ENCODE data around the gene MICU1. TPM values are rescaled to one million over a fixed set of nuclear protein-coding genes. Genes with fewer than 3 reads are reported as not detected.
"Not testable (repeated sequence)": the region's sequence is repeated elsewhere in the genome, so short reads cannot be mapped to it uniquely, and the experiment has no call there.

The MICU1 gene
- total and polyA plus RNA-seq, 2 donors = 21.2 to 25.9 TPM

DNA sequence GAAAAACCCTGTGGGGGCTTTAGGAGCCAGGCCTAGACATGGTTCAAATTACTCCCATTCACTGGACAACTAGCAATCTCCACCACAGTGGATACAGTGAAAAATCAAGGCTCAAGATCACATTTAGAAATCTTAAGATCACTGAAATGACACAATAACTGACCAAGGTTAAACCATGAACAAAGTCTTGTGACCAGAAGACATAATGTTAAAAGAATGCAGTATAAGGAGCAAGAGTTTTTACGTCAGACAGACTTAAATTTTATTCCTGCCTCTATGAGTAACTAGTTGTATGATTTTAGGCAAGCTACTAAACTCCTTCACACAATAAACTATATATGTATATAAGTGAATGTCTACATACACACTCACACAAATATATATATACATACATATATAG lies 68.5 kb downstream of the MICU1 start:
- Histone ChIP-seq H3K27ac (ENCODE audit: low read depth in 1 of 2, low read length in 1 of 2) (no peak overlapping the region), H3K9me3 (ENCODE audit: control insufficient read depth in 2 of 2, insufficient read depth in 1 of 2, low read length in 1 of 2) (peaks cover 0 to 3% of the 10 kb centered on the region in 2 donors), H3K36me3 (ENCODE audit: control insufficient read depth in 2 of 2, insufficient read depth in 2 of 2, low read length in 1 of 2) (peaks cover 4 to 8% of the 10 kb centered on the region in 2 donors), H3K27me3 (ENCODE audit: control insufficient read depth in 2 of 2, insufficient read depth in 1 of 2, low read length in 1 of 2) (no peaks in the 10 kb centered on the region), H3K4me3 (ENCODE audit: low read length in 2 of 2) (no peak overlapping the region), H3K4me1 (ENCODE audit: control insufficient read depth in 2 of 2, insufficient read depth in 2 of 2, low read length in 2 of 2) (no peaks in the 10 kb centered on the region)
- DNase-seq (ENCODE audit: low read depth in 6 of 9, low spot score in 9 of 9) = no peak
- 97% methylated on average over 1 of the region's 1 CpG for WGBS

GRCh38 chr10:72552857-72553256 lies 73.0 kb downstream of the MICU1 start:
- no peak overlapping the region for H3K27ac ChIP-seq (ENCODE audit: low read depth in 1 of 2, low read length in 1 of 2)
- H3K27me3 ChIP-seq (ENCODE audit: control insufficient read depth in 2 of 2, insufficient read depth in 1 of 2, low read length in 1 of 2) = no peaks in the 10 kb centered on the region
- no peak for DNase-seq (ENCODE audit: low read depth in 6 of 9, low spot score in 9 of 9)
- H3K4me1 ChIP-seq (ENCODE audit: control insufficient read depth in 2 of 2, insufficient read depth in 2 of 2, low read length in 2 of 2) = no peaks in the 10 kb centered on the region
- H3K36me3 ChIP-seq (ENCODE audit: control insufficient read depth in 2 of 2, insufficient read depth in 2 of 2, low read length in 1 of 2) = peaks cover 3 to 7% of the 10 kb centered on the region in 2 donors
- no peaks in the 10 kb centered on the region for H3K9me3 ChIP-seq (ENCODE audit: control insufficient read depth in 2 of 2, insufficient read depth in 1 of 2, low read length in 1 of 2)
- no peak overlapping the region for H3K4me3 ChIP-seq (ENCODE audit: low read length in 2 of 2)

GRCh38 chr10:72550239-72550638 lies 75.6 kb downstream of the MICU1 start:
- peaks cover 3 to 7% of the 10 kb centered on the region in 2 donors for H3K36me3 ChIP-seq (ENCODE audit: control insufficient read depth in 2 of 2, insufficient read depth in 2 of 2, low read length in 1 of 2)

DNA sequence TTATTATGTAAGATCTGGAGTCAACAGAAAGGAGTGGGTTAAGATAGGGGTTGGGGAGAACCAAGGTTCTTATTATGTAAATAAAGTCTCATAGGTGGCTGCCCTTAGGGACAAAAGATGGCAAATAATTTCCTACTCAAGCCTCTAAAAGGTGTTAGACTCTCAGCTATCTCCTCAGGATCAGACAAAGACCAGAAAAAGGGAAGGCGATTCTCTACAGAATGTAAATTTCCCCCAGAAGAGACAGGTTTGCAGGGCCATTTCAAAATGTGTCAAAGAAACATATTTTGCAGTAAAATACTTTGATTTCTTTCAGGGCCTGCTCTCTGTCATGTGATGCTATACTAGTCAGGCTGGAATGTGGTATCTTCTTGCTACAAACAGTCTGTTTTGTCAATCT lies 80.3 kb downstream of the MICU1 start:
- H3K9me3 ChIP-seq (ENCODE audit: control insufficient read depth in 2 of 2, insufficient read depth in 1 of 2, low read length in 1 of 2) = peaks cover 2 to 11% of the 10 kb centered on the region in 2 donors
- H3K27me3 ChIP-seq (ENCODE audit: control insufficient read depth in 2 of 2, insufficient read depth in 1 of 2, low read length in 1 of 2) = no peaks in the 10 kb centered on the region
- peaks cover 3 to 10% of the 10 kb centered on the region in 2 donors for H3K36me3 ChIP-seq (ENCODE audit: control insufficient read depth in 2 of 2, insufficient read depth in 2 of 2, low read length in 1 of 2)
- no peaks in the 10 kb centered on the region for H3K4me1 ChIP-seq (ENCODE audit: control insufficient read depth in 2 of 2, insufficient read depth in 2 of 2, low read length in 2 of 2)
- H3K27ac ChIP-seq (ENCODE audit: low read depth in 1 of 2, low read length in 1 of 2) = no peak overlapping the region
- no peak overlapping the region for H3K4me3 ChIP-seq (ENCODE audit: low read length in 2 of 2)
- DNase-seq (ENCODE audit: low read depth in 6 of 9, low spot score in 9 of 9) = no peak
- 94% methylated on average over 1 of the region's 1 CpG for WGBS

More at GRCh38 chr10:72550239-72550638, 75.6 kb downstream of the MICU1 start:
- Histone ChIP-seq H3K9me3 (ENCODE audit: control insufficient read depth in 2 of 2, insufficient read depth in 1 of 2, low read length in 1 of 2) (no peaks in the 10 kb centered on the region), H3K27ac (ENCODE audit: low read depth in 1 of 2, low read length in 1 of 2) (no peak overlapping the region), H3K27me3 (ENCODE audit: control insufficient read depth in 2 of 2, insufficient read depth in 1 of 2, low read length in 1 of 2) (no peaks in the 10 kb centered on the region), H3K4me3 (ENCODE audit: low read length in 2 of 2) (no peak overlapping the region), H3K4me1 (ENCODE audit: control insufficient read depth in 2 of 2, insufficient read depth in 2 of 2, low read length in 2 of 2) (no peaks in the 10 kb centered on the region)
- no peak for DNase-seq (ENCODE audit: low read depth in 6 of 9, low spot score in 9 of 9)
- WGBS = 96% methylated on average over 2 of the region's 2 CpGs

DNA sequence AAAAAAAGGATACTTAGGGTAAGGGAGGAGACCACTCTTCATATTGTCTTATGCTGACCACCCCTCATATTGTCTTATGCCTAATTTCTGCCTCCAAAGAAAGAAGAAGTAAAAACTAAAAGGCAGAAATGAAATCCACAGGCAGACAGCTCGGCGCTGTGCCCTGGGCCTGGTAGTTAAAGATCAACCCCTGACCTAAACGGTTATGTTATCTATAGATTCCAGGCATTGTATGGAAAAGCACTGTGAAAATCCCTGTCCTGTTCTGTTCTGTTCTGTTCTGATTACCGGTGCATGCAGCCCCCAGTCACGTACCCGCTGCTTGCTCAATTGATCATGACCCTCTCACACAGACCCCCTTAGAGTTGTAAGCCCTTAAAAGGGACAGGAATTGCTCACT lies 82.0 kb downstream of the MICU1 start:
- not testable (repeated sequence) for H3K36me3 ChIP-seq (ENCODE audit: control insufficient read depth in 2 of 2, insufficient read depth in 2 of 2, low read length in 1 of 2); H3K27me3 ChIP-seq (ENCODE audit: control insufficient read depth in 2 of 2, insufficient read depth in 1 of 2, low read length in 1 of 2); H3K4me1 ChIP-seq (ENCODE audit: control insufficient read depth in 2 of 2, insufficient read depth in 2 of 2, low read length in 2 of 2); H3K4me3 ChIP-seq (ENCODE audit: low read length in 2 of 2); H3K27ac ChIP-seq (ENCODE audit: low read depth in 1 of 2, low read length in 1 of 2); DNase-seq (ENCODE audit: low read depth in 6 of 9, low spot score in 9 of 9)
- peaks cover 2 to 11% of the 10 kb centered on the region in 2 donors for H3K9me3 ChIP-seq (ENCODE audit: control insufficient read depth in 2 of 2, insufficient read depth in 1 of 2, low read length in 1 of 2)
- 98% methylated on average over 6 of the region's 6 CpGs for WGBS

- Histone ChIP-seq H3K4me3 (ENCODE audit: low read length in 2 of 2) (no peak overlapping the region), H3K4me1 (ENCODE audit: control insufficient read depth in 2 of 2, insufficient read depth in 2 of 2, low read length in 2 of 2) (no peaks in the 10 kb centered on the region), H3K27me3 (ENCODE audit: control insufficient read depth in 2 of 2, insufficient read depth in 1 of 2, low read length in 1 of 2) (no peaks in the 10 kb centered on the region), H3K36me3 (ENCODE audit: control insufficient read depth in 2 of 2, insufficient read depth in 2 of 2, low read length in 1 of 2) (peaks cover 0 to 7% of the 10 kb centered on the region in 2 donors), H3K9me3 (ENCODE audit: control insufficient read depth in 2 of 2, insufficient read depth in 1 of 2, low read length in 1 of 2) (peaks cover 2 to 11% of the 10 kb centered on the region in 2 donors), H3K27ac (ENCODE audit: low read depth in 1 of 2, low read length in 1 of 2) (no peak overlapping the region)
- 99% methylated on average over 8 of the region's 8 CpGs for WGBS
- no peak for DNase-seq (ENCODE audit: low read depth in 6 of 9, low spot score in 9 of 9)
Measured at GRCh38 chr10:72542396-72542815, 83.5 kb downstream of the MICU1 start.

DNA sequence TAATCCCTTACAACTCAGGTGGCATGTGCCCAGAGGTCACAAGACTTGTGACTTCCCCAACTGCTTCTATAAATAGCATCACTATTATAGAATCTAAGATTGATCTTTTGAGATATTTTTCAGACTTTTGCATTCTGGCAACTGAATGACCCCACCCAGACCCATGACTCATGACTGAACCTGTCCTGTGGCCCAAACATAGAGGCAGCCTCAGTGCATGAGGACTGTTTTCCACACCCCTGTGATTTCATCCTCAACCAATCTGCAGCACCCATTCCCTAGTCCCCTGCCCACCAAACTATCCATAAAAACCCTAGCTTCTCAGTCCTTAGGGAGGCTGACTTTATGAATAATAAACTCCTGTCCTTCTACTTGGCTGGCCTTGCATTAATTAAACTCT lies 84.5 kb downstream of the MICU1 start:
- Histone ChIP-seq H3K36me3 (ENCODE audit: control insufficient read depth in 2 of 2, insufficient read depth in 2 of 2, low read length in 1 of 2) (peaks cover 0 to 7% of the 10 kb centered on the region in 2 donors), H3K4me1 (ENCODE audit: control insufficient read depth in 2 of 2, insufficient read depth in 2 of 2, low read length in 2 of 2) (no peaks in the 10 kb centered on the region), H3K27ac (ENCODE audit: low read depth in 1 of 2, low read length in 1 of 2) (no peak overlapping the region), H3K9me3 (ENCODE audit: control insufficient read depth in 2 of 2, insufficient read depth in 1 of 2, low read length in 1 of 2) (peaks cover 2 to 11% of the 10 kb centered on the region in 2 donors), H3K27me3 (ENCODE audit: control insufficient read depth in 2 of 2, insufficient read depth in 1 of 2, low read length in 1 of 2) (no peaks in the 10 kb centered on the region), H3K4me3 (ENCODE audit: low read length in 2 of 2) (no peak overlapping the region)
- DNase-seq (ENCODE audit: low read depth in 6 of 9, low spot score in 9 of 9) = no peak

- no peaks in the 10 kb centered on the region for H3K4me1 ChIP-seq (ENCODE audit: control insufficient read depth in 2 of 2, insufficient read depth in 2 of 2, low read length in 2 of 2)
- peaks cover 2 to 11% of the 10 kb centered on the region in 2 donors for H3K9me3 ChIP-seq (ENCODE audit: control insufficient read depth in 2 of 2, insufficient read depth in 1 of 2, low read length in 1 of 2)
- H3K4me3 ChIP-seq (ENCODE audit: low read length in 2 of 2) = no peak overlapping the region
- peaks cover 0 to 7% of the 10 kb centered on the region in 2 donors for H3K36me3 ChIP-seq (ENCODE audit: control insufficient read depth in 2 of 2, insufficient read depth in 2 of 2, low read length in 1 of 2)
- no peak for DNase-seq (ENCODE audit: low read depth in 6 of 9, low spot score in 9 of 9)
- no peaks in the 10 kb centered on the region for H3K27me3 ChIP-seq (ENCODE audit: control insufficient read depth in 2 of 2, insufficient read depth in 1 of 2, low read length in 1 of 2)
- no peak overlapping the region for H3K27ac ChIP-seq (ENCODE audit: low read depth in 1 of 2, low read length in 1 of 2)
- WGBS = 95% methylated on average over 2 of the region's 2 CpGs
Measured at GRCh38 chr10:72540193-72540807, 85.6 kb downstream of the MICU1 start.

GRCh38 chr10:72539137-72539536 lies 86.7 kb downstream of the MICU1 start:
- Histone ChIP-seq H3K27me3 (ENCODE audit: control insufficient read depth in 2 of 2, insufficient read depth in 1 of 2, low read length in 1 of 2) (no peaks in the 10 kb centered on the region), H3K4me1 (ENCODE audit: control insufficient read depth in 2 of 2, insufficient read depth in 2 of 2, low read length in 2 of 2) (no peaks in the 10 kb centered on the region), H3K9me3 (ENCODE audit: control insufficient read depth in 2 of 2, insufficient read depth in 1 of 2, low read length in 1 of 2) (peaks cover 2 to 11% of the 10 kb centered on the region in 2 donors), H3K4me3 (ENCODE audit: low read length in 2 of 2) (no peak overlapping the region), H3K36me3 (ENCODE audit: control insufficient read depth in 2 of 2, insufficient read depth in 2 of 2, low read length in 1 of 2) (peaks cover 0 to 7% of the 10 kb centered on the region in 2 donors), H3K27ac (ENCODE audit: low read depth in 1 of 2, low read length in 1 of 2) (no peak overlapping the region)
- 98% methylated on average over 1 of the region's 1 CpG for WGBS
- no peak for DNase-seq (ENCODE audit: low read depth in 6 of 9, low spot score in 9 of 9)
